Stimulated activated CD4-positive, alpha-beta T cell treated with anti-CD3 and anti-CD28 coated beads, Interleukin-1b, Interleukin-23, amount 100 ng/mL, for 1 hour (primary cell): ENCODE measurements around the gene ARNT2.

ENCODE experiments used
- DNase-seq, 2 donors: peaks; one replicate each; pipeline ENCODE4 v3.0.0-alpha.2; 2020; ENCODE audit warnings: low read depth in 2 of 2

The ARNT2 gene

DNA sequence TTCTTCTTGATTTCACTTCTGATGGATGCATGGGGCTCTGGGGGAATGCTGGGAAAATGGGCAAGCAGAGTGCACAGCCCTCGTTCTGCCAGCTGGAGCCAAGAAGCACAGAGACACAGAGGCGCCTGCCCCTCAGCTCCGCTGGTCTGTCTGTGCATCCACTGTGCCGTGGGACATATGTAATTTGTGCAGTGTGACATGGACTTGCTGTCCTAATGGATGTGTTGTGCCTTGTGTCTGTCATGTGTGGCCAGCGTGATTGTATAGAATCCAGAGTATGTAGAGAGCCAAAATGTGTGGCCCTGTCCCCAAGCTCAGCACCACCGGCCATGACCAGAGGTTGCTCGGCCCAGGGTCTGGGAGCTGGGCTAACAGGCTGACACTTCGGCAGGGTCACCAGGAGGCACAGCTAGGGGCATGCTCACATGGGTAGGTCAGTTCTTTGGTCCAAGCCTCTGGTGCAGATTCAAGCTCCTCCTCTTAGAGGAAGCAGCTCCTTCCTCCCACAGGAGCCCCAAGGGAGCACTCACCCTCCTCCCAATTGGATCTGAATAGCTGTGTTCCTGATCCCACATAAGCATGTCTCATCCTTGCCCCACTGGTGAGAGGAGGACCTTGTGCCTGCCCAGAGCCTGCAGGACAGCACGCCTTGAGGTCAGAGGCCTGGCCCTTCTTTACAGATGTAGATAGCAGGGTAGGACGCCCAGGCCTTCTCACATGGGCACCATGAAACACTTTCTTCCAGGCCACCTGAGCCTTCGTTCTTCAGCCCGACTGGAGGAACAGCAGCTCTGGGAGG lies 190.1 kb downstream of the ARNT2 start:
- DNase-seq, result no peak

DNA sequence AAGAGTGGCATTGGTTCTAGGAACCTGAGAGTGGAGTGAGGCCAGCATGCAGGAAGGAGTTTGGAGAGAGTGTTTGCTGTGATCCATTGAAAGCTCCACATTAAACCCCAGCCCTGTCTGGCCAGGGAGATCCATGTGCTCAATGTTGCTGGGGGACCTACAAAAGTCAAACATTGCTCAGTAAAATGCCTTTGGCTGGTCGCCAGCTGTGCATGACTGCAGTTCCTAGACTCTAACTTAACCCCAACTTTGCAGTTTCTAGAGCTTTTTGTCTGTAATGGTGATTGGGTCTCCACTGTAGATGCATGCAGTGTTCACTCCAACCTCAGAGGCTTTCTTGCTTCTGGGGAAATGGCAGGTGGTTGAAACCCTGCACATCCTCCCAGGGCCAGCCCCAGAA lies 191.2 kb downstream of the ARNT2 start:
- no peak for DNase-seq

DNA sequence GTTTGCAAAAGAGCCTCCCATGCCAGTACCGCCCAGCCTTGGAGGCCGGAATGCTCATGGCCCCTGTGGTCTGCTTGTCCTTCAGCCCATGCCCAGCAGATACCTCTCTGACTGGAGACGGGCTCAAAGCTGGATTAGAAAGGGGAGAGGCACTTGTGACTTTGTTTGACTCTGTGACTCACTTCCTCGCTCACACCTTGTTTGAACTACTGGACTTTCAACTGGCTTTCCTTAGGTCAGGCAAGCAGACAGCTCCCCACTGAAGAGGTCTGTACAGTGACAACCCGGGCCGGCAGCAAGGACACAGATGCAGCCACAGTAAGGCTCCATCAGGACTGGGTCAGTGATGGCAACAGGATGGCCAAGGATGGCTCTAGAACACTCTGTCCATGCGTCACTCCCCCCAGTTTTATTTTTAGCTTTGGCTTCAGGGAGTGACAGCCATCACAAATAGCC lies 192.4 kb downstream of the ARNT2 start:
- DNase-seq, result no peak

- DNase-seq, result no peak
Measured at GRCh38 chr15:80597076-80597475, 192.9 kb downstream of the ARNT2 start.

GRCh38 chr15:80599359-80599758 lies 195.2 kb downstream of the ARNT2 start:
- DNase-seq, result no peak

DNA sequence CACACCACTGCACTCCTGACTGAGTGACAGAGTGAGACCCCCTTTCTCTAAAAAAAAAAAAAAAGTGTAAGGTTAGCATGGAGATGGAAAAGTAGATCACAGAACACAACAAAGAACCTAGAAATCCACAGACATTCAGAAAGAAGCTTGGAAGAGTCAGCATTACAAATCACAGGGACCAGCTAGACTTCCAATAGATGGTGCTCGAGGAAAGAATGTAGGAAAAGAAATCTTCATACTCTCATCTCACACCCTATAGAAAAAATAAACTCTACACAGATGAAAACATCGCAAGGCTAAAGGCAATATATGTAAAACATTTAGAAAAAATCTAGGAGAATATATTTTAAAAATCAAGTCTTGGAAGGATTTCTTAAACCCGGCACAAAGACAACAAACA lies 196.4 kb downstream of the ARNT2 start:
- no peak for DNase-seq

GRCh38 chr15:80601256-80601655 lies 197.1 kb downstream of the ARNT2 start:
- DNase-seq, result no peak

GRCh38 chr15:80604583-80605575 lies 200.7 kb downstream of the ARNT2 start:
- no peak for DNase-seq

DNA sequence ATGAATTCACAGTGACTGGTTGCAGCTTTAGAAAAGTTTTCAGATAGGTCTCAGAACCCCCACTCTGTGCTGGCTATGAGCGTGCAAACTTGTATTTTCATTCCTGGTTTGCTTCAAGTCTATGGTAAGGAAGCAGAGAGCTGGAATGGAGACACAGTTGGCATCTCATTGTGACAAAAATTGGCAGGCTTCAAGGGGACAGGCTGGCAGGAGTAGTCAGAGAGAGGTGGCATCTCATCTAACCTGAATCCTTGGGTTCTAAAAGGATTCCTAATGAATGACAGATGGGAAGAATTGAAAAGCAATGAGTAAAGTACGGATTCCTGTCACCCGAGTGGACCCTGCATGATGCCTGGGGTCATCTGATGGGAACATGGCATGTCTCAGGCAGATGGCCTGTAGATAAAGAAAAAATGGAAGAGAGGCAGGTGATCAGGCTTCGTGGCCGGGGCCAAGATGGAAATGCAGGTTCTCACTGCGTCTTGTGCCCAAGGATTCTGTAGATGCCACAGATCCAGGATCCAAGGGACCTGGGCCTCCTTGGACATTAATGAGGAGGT lies 201.5 kb downstream of the ARNT2 start:
- DNase-seq, result no peak

GRCh38 chr15:80606511-80607071 lies 202.4 kb downstream of the ARNT2 start:
- DNase-seq, result no peak

GRCh38 chr15:80607287-80607980 lies 203.3 kb downstream of the ARNT2 start:
- DNase-seq, result no peak

DNA sequence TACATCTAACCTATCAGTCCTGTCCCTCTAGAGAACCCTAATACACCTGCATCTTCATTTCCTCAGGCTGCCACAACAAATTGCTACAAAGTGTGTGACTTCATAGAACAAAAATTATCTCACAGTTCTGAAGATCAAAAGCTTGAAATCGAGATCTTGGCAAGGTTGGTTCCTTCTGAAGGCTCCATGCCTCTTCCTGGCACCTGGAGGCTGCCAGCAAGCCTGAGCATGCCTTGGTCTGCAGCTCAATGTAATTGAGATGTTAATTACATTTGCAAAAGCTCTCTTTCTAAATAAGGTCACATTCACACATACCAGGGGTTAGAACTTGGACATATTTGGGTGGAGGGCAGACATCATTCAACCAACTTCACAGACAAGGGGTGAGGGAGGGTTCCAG lies 204.5 kb downstream of the ARNT2 start:
- DNase-seq, result no peak

- no peak for DNase-seq
Measured at GRCh38 chr15:80609091-80609490, 204.9 kb downstream of the ARNT2 start.

GRCh38 chr15:80609512-80609946 lies 205.3 kb downstream of the ARNT2 start:
- no peak for DNase-seq

GRCh38 chr15:80611543-80612080 lies 207.4 kb downstream of the ARNT2 start:
- DNase-seq, result no peak

DNA sequence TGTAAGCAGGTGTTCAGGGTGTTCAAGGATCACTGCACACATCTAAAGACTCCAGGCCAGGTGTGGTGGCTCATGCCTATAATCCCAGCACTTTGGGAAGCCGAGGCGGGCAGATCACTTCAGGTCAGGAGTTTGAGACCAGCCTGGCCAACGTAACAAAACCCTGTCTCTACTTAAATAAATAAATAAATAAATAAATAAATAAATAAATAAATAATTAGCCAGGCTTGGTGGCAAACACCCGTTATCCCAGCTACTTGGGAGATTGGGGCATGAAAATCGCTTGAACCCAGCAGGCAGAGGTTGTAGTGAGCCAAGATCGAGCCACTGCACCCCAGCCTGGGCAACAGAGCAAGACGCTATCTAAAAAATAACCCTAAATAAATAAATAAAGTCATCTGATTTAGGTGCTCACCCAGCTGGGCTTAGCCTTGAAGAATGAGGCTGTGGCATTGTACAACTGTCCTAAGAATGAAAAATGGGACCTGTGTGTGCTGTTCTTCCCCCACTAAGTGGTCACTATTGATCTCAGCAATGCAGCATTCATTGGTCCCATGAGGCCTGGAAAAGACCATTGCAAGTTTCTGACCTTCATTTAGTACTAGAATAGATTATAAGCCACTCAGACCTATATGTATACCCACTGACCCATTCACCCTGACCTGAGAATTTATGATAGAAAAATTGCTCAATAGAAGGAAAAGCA lies 208.1 kb downstream of the ARNT2 start:
- no peak for DNase-seq

DNA sequence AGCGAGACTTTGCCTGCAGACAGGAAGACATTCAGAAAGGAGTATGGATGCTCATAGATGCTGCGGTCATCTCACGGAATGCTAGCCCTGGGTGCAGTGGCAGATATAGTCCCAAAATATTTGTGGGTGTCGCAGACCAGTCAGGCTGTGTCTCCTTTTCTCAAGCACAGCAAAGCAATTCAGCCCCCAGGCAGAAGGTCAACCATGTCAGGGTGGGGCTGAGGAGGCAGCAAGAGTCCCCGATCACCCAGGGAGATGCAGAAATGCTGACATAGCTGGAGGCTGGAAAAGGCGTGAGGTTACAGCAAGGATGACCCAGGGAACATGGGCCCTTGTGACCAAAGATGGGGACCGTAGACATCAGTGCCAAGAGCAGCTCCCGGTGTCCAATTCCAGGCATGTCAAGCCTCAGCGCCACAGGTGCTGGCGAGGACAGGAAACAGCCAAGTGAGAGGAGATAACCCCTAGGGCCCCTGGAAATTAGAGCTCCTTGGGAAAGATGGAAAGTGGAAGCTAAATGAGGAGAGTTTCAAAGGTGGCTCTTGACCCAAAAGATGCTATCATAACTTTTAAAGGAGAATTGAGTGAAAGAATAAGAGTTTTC lies 209.7 kb downstream of the ARNT2 start:
- DNase-seq, result no peak

DNA sequence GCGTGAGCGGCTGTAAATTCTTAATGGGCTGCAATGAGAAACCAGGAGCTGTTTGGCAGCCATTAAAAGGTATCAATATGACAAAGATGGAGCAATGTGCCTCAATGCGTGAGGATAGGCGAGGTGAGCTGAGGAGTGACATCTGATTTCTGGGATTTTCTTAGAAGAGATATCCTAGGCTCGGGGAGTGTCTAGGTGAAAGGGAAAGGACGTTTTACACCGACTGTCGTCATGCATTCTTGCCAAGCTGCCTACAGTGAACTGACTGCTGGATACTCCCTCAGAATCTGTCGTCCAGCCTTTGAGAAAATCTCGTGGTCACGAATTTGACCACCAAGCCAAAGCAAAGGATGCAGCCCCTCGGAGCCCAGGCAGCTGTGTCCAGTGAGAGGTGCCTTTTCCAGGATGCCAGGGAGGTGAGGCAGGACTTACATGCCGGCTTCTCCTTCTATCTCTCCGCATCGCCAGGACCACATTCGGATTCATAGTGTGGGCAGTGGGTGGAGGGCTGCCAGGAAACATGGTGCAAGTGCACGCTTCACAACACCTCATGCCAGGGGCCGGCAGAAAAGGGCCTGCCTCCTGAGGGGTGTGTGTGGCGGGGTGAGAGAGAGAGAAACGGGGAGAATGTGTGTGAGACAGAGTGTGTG lies 210.7 kb downstream of the ARNT2 start:
- DNase-seq, result no peak

DNA sequence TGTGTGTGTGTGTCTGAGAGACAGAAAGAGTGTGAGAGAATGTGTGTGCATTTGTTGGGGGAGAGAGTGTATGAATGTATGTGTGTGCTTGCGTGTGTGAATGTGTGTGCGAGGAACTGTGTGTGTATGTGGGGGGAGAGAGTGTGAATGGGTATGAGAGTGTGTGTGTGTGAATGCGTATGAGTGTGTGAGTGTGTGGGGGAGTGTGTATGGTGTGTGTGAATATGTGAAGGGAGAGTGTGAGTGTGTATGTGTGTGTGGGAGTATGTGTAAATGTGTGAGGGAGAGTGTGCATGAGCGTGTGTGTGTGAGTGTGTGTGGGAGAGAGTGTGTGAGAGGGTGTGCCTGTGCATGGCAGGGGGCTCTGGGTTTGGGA lies 211.2 kb downstream of the ARNT2 start:
- DNase-seq, result no peak
